Neural cell (in vitro differentiated cells): ENCODE data around the gene EFEMP2. TPM values are rescaled to one million over a fixed set of nuclear protein-coding genes. Genes with fewer than 3 reads are reported as not detected.

Experiments
- H2AFZ ChIP-seq: fragments of 200-600, 300-800 bp; sonication (generic), shearing (Covaris generic); 2 replicates; pipeline ENCODE4 v1.6.0; 2014; ENCODE audit warnings: low read depth, mild to moderate bottlenecking, antibody characterized with exemption, low read length, moderate library complexity
- H3F3A ChIP-seq: fragments of 200-600 bp; shearing (Covaris generic); 2 replicates; pipeline ENCODE4 v1.6.1; 2016; ENCODE audit warnings: mild to moderate bottlenecking, moderate library complexity, mixed read lengths, antibody characterized with exemption, low read length; ENCODE audit not compliant: insufficient read depth, poor library complexity, severe bottlenecking
- H3K27ac ChIP-seq: fragments of 200-600, 300-800 bp; sonication (generic), shearing (Covaris generic); 2 replicates; pipeline ENCODE4 v1.5.1; 2014; ENCODE audit warnings: mild to moderate bottlenecking, low read length, moderate library complexity
- H3K27me3 ChIP-seq: fragments of 300-800, 200-600 bp; sonication (generic), shearing (Covaris generic); 2 replicates; pipeline ENCODE4 v1.6.0; 2014; ENCODE audit warnings: mild to moderate bottlenecking, low read depth, low read length, moderate library complexity; ENCODE audit not compliant: insufficient read depth
- H3K36me3 ChIP-seq: fragments of 300-800, 200-600 bp; sonication (generic), shearing (Covaris generic); 2 replicates; pipeline ENCODE4 v1.5.1; 2014; ENCODE audit warnings: mild to moderate bottlenecking, antibody characterized with exemption, low read length, moderate library complexity; ENCODE audit not compliant: insufficient read depth
- H3K4me2 ChIP-seq: fragments of 300-800, 200-600 bp; sonication (generic), shearing (Covaris generic); 2 replicates; pipeline ENCODE4 v1.6.0; 2014; ENCODE audit warnings: mild to moderate bottlenecking, low read length
- H3K4me3 ChIP-seq: fragments of 300-800, 200-600 bp; sonication (generic), shearing (Covaris generic); 2 replicates; pipeline ENCODE4 v1.5.1; 2014; ENCODE audit warnings: mild to moderate bottlenecking, low read length, moderate library complexity
- H3K79me2 ChIP-seq: fragments of 200-600 bp; shearing (Covaris generic); replicated peaks from 2 replicates; pipeline ENCODE4 v1.6.0; 2014; ENCODE audit warnings: mild to moderate bottlenecking, low read length, moderate library complexity; ENCODE audit not compliant: insufficient read depth
- H3K9ac ChIP-seq: fragments of 300-800, 200-600 bp; sonication (generic), shearing (Covaris generic); 2 replicates; pipeline ENCODE4 v1.6.1; 2016; ENCODE audit warnings: mild to moderate bottlenecking, low read length, mixed read lengths
- H3K9me2 ChIP-seq: fragments of 200-600 bp; shearing (Covaris generic); 2 replicates; pipeline ENCODE4 v1.6.1; 2016; ENCODE audit warnings: mild to moderate bottlenecking, low read length, mixed read lengths; ENCODE audit not compliant: insufficient read depth
- H3K9me3 ChIP-seq: fragments of 200-600, 300-800 bp; sonication (generic), shearing (Covaris generic); 2 replicates; pipeline ENCODE4 v1.6.1; 2016; ENCODE audit warnings: mild to moderate bottlenecking, mixed run types, low read length, moderate library complexity, mixed read lengths
- H4K20me1 ChIP-seq: fragments of 200-600 bp; shearing (Covaris generic); 2 replicates; pipeline ENCODE4 v1.6.1; 2016; ENCODE audit warnings: mild to moderate bottlenecking, mixed run types; ENCODE audit not compliant: insufficient read depth
- EP300 ChIP-seq: fragments of 450-650 bp; conservative IDR thresholded peaks from 2 replicates; pipeline ENCODE4 v1.6.1; 2014; ENCODE audit warnings: antibody characterized with exemption, mild to moderate bottlenecking, moderate library complexity; ENCODE audit not compliant: poor library complexity, severe bottlenecking
- EZH2 ChIP-seq: fragments of 200-600, 300-800 bp; shearing (Covaris generic), sonication (generic); IDR thresholded peaks from 2 replicates; pipeline ENCODE4 v1.6.1; 2014; ENCODE audit warnings: antibody characterized with exemption, low read length, borderline replicate concordance, mild to moderate bottlenecking; ENCODE audit not compliant: insufficient read depth, poor library complexity, severe bottlenecking
- MXI1 ChIP-seq: fragments of 450-650 bp; conservative IDR thresholded peaks from 2 replicates; pipeline ENCODE4 v1.6.1; 2014; ENCODE audit warnings: antibody characterized with exemption, mild to moderate bottlenecking; ENCODE audit not compliant: poor library complexity, severe bottlenecking
- POLR2AphosphoS5 ChIP-seq: IDR thresholded peaks from 2 replicates; pipeline ENCODE4 v1.6.1; 2012
- RAD21 ChIP-seq: fragments of 450-650 bp; conservative IDR thresholded peaks from 2 replicates; pipeline ENCODE4 v1.6.1; 2014; ENCODE audit warnings: antibody characterized with exemption, mild to moderate bottlenecking, moderate library complexity
- SMC3 ChIP-seq: fragments of 450-650 bp; conservative IDR thresholded peaks from 2 replicates; pipeline ENCODE4 v1.6.1; 2014; ENCODE audit warnings: antibody characterized with exemption, mild to moderate bottlenecking, moderate library complexity; ENCODE audit not compliant: poor library complexity
- TAF1 ChIP-seq: IDR thresholded peaks from 2 replicates; pipeline ENCODE4 v1.6.1; 2012; ENCODE audit warnings: low read depth
- polyA plus RNA-seq: library from polyadenylated mRNA; depleted of rRNA; stranded (reverse); fragments of >200 nt; gene quantifications from 2 replicates; pipeline ENCODE4 v1.2.3, GENCODE V29; 2014
- TF ChIP-seq, protein P1 (sequence below): IDR thresholded peaks from 2 replicates; pipeline ENCODE4 v1.6.1; 2012; ENCODE audit warnings: borderline replicate concordance
- TF ChIP-seq, protein P2 (sequence below): fragments of 450-650 bp; IDR thresholded peaks from 2 replicates; pipeline ENCODE4 v1.5.1; 2014; ENCODE audit warnings: antibody characterized with exemption, mild to moderate bottlenecking, moderate library complexity; ENCODE audit not compliant: poor library complexity, severe bottlenecking

The EFEMP2 gene
- polyA plus RNA-seq, 1 donor from 2014 or later = 0.67 TPM

- H3K79me2 ChIP-seq = peaks cover 20% of the 10 kb centered on the region
- H3K4me3 ChIP-seq = peak within 1 kb of the TSS; percentile 97
These were observed 45.9 kb upstream of the EFEMP2 start, which contains the start of gene C11orf68 for GRCh38 chr11:65918211-65919140. TSS of gene C11orf68 (minus strand) at chr11:65919062. CDS start at chr11:65919031, 31 bp downstream.

GRCh38 chr11:65917434-65918210 is 45.0 kb upstream of the EFEMP2 start:
- Histone ChIP-seq H3K27me3 (no peaks in the 10 kb centered on the region), H3K9me2 (no peaks in the 10 kb centered on the region), H3K4me3 (peak overlapping the region; percentile 97), H3K4me2 (peak overlapping the region; percentile 64), H4K20me1 (no peaks in the 10 kb centered on the region), H2AFZ (no peak overlapping the region), H3K27ac (no peak overlapping the region), H3K36me3 (no peaks in the 10 kb centered on the region), H3K9ac (peak overlapping the region; percentile 92), H3K9me3 (no peaks in the 10 kb centered on the region), H3F3A (no peaks in the 10 kb centered on the region), H3K79me2 (peaks cover 20% of the 10 kb centered on the region)
- TF ChIP-seq SMC3 (no peak), MXI1 (no peak), EZH2 (no peak)

More at GRCh38 chr11:65918211-65919140, 45.9 kb upstream of the EFEMP2 start, which contains the start of gene C11orf68:
- peak within 1 kb of the TSS; percentile 92 for H3K4me2 ChIP-seq
- no peaks in the 10 kb centered on the region for H3K27me3 ChIP-seq
- peak within 1 kb of the TSS; percentile 65 for H2AFZ ChIP-seq
- no peaks in the 10 kb centered on the region for H3F3A ChIP-seq
- peak within 1 kb of the TSS; percentile 74 for H3K27ac ChIP-seq
- H4K20me1 ChIP-seq = no peaks in the 10 kb centered on the region
- peak; percentile 15 for TF ChIP-seq MXI1
- TF ChIP-seq POLR2AphosphoS5 = peak; percentile 75
- TF ChIP-seq, protein P1, sequence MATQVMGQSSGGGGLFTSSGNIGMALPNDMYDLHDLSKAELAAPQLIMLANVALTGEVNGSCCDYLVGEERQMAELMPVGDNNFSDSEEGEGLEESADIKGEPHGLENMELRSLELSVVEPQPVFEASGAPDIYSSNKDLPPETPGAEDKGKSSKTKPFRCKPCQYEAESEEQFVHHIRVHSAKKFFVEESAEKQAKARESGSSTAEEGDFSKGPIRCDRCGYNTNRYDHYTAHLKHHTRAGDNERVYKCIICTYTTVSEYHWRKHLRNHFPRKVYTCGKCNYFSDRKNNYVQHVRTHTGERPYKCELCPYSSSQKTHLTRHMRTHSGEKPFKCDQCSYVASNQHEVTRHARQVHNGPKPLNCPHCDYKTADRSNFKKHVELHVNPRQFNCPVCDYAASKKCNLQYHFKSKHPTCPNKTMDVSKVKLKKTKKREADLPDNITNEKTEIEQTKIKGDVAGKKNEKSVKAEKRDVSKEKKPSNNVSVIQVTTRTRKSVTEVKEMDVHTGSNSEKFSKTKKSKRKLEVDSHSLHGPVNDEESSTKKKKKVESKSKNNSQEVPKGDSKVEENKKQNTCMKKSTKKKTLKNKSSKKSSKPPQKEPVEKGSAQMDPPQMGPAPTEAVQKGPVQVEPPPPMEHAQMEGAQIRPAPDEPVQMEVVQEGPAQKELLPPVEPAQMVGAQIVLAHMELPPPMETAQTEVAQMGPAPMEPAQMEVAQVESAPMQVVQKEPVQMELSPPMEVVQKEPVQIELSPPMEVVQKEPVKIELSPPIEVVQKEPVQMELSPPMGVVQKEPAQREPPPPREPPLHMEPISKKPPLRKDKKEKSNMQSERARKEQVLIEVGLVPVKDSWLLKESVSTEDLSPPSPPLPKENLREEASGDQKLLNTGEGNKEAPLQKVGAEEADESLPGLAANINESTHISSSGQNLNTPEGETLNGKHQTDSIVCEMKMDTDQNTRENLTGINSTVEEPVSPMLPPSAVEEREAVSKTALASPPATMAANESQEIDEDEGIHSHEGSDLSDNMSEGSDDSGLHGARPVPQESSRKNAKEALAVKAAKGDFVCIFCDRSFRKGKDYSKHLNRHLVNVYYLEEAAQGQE = peak; percentile 58
- no peak for TF ChIP-seq EP300
- no peak for TF ChIP-seq SMC3
- TF ChIP-seq EZH2 = no peak
- TF ChIP-seq, protein P2, sequence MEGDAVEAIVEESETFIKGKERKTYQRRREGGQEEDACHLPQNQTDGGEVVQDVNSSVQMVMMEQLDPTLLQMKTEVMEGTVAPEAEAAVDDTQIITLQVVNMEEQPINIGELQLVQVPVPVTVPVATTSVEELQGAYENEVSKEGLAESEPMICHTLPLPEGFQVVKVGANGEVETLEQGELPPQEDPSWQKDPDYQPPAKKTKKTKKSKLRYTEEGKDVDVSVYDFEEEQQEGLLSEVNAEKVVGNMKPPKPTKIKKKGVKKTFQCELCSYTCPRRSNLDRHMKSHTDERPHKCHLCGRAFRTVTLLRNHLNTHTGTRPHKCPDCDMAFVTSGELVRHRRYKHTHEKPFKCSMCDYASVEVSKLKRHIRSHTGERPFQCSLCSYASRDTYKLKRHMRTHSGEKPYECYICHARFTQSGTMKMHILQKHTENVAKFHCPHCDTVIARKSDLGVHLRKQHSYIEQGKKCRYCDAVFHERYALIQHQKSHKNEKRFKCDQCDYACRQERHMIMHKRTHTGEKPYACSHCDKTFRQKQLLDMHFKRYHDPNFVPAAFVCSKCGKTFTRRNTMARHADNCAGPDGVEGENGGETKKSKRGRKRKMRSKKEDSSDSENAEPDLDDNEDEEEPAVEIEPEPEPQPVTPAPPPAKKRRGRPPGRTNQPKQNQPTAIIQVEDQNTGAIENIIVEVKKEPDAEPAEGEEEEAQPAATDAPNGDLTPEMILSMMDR = no peak
- peak; percentile 24 for TF ChIP-seq TAF1
- no peak for TF ChIP-seq RAD21
- H3K36me3 ChIP-seq = no peaks in the 10 kb centered on the region
- no peaks in the 10 kb centered on the region for H3K9me2 ChIP-seq
- H3K9ac ChIP-seq = peak within 1 kb of the TSS; percentile 92
- H3K9me3 ChIP-seq = no peaks in the 10 kb centered on the region
